GM23338 (cell line): ENCODE results near the gene NEK7. TPM values are rescaled to one million over a fixed set of nuclear protein-coding genes. Genes with fewer than 3 reads are reported as not detected.

Experiments
- ATAC-seq: fragments of 200-7000 bp; cut with Tn5 transposase; 3 replicates; pipeline ENCODE4 v1.9.1; 2020
- DNase-seq: peaks from one replicate; pipeline ENCODE4 v3.0.0-alpha.2; 2015; ENCODE audit warnings: low spot score
- H2AFZ ChIP-seq: fragments of 200-600 bp; sonication (generic); 2 replicates; pipeline ENCODE4 v1.8.0; 2016; ENCODE audit warnings: antibody characterized with exemption, mild to moderate bottlenecking, moderate library complexity
- H3F3A ChIP-seq: fragments of 200-600 bp; sonication (generic); replicated peaks from 2 replicates; pipeline ENCODE4 v1.8.0; 2017; ENCODE audit warnings: antibody characterized with exemption, mixed run types, low read depth
- H3K27ac ChIP-seq: fragments of 200-600 bp; sonication (generic); 2 replicates; pipeline ENCODE4 v1.6.1; 2016; ENCODE audit warnings: low read depth
- H3K27me3 ChIP-seq: fragments of 200-600 bp; sonication (generic); 2 replicates; pipeline ENCODE4 v1.8.0; 2016; ENCODE audit warnings: mild to moderate bottlenecking, mixed run types, moderate library complexity; ENCODE audit not compliant: insufficient read depth
- H3K36me3 ChIP-seq: fragments of 200-600 bp; sonication (generic); 2 replicates; pipeline ENCODE4 v1.8.0; 2016; ENCODE audit warnings: mild to moderate bottlenecking; ENCODE audit not compliant: insufficient read depth
- H3K4me1 ChIP-seq: fragments of 200-600 bp; sonication (generic); 2 replicates; pipeline ENCODE4 v1.8.0; 2016; ENCODE audit warnings: mild to moderate bottlenecking, moderate library complexity; ENCODE audit not compliant: insufficient read depth
- H3K4me2 ChIP-seq: fragments of 200-600 bp; sonication (generic); 2 replicates; pipeline ENCODE4 v1.7.1; 2017; ENCODE audit warnings: mixed run types
- H3K4me3 ChIP-seq: fragments of 200-600 bp; sonication (generic); 2 replicates; pipeline ENCODE4 v1.6.1; 2016; ENCODE audit warnings: mixed run types
- H3K79me2 ChIP-seq: fragments of 200-600 bp; sonication (generic); replicated peaks from 2 replicates; pipeline ENCODE4 v1.8.0; 2017; ENCODE audit warnings: mild to moderate bottlenecking; ENCODE audit not compliant: insufficient read depth
- H3K9me2 ChIP-seq: fragments of 200-600 bp; sonication (generic); 2 replicates; pipeline ENCODE4 v1.8.0; 2017; ENCODE audit not compliant: insufficient read depth
- H4K20me1 ChIP-seq: fragments of 200-600 bp; sonication (generic); replicated peaks from 2 replicates; pipeline ENCODE4 v1.8.0; 2017; ENCODE audit warnings: mild to moderate bottlenecking; ENCODE audit not compliant: insufficient read depth
- H3K27ac Mint-ChIP-seq: 2 replicates; pipeline ENCODE4 v1.8.0; 2020; ENCODE audit warnings: inconsistent platforms, mild to moderate bottlenecking, moderate library complexity, mixed read lengths
- H3K27me3 Mint-ChIP-seq: 3 replicates; pipeline ENCODE4 v1.8.0; 2022; ENCODE audit warnings: low read depth, mild to moderate bottlenecking, moderate library complexity, mixed read lengths, inconsistent platforms; ENCODE audit not compliant: insufficient read depth, poor library complexity
- H3K36me3 Mint-ChIP-seq: 3 replicates; pipeline ENCODE4 v1.8.0; 2021; ENCODE audit warnings: low read depth, mild to moderate bottlenecking, inconsistent platforms, moderate library complexity, mixed read lengths
- H3K4me1 Mint-ChIP-seq: 3 replicates; pipeline ENCODE4 v1.8.0; 2020; ENCODE audit warnings: mild to moderate bottlenecking, inconsistent platforms, mixed read lengths
- H3K4me3 Mint-ChIP-seq: 3 replicates; pipeline ENCODE4 v1.8.0; 2021; ENCODE audit warnings: moderate library complexity, mild to moderate bottlenecking, inconsistent platforms, mixed read lengths
- H3K9me3 Mint-ChIP-seq: 3 replicates; pipeline ENCODE4 v1.8.0; 2020; ENCODE audit warnings: moderate library complexity, mild to moderate bottlenecking, inconsistent platforms, mixed read lengths
- CREB1 ChIP-seq: fragments of 250-450 bp; sonication (Bioruptor Pico); IDR thresholded peaks from 2 replicates; pipeline ENCODE4 v1.5.0; 2020; ENCODE audit warnings: low read depth, mild to moderate bottlenecking, moderate library complexity
- CTCF ChIP-seq, 2 experiments: fragments of 200-600 bp in 1 of 2; sonication (generic) in 1 of 2; conservative IDR thresholded peaks; 2 replicates each; pipeline versions ENCODE4 v1.5.1 to v1.6.1; 2016 to 2017; ENCODE audit warnings: antibody characterized with exemption in 2 of 2, low read depth in 2 of 2, mild to moderate bottlenecking in 2 of 2, moderate library complexity in 1 of 2
- EZH2 ChIP-seq: fragments of 200-600 bp; sonication (generic); IDR thresholded peaks from one replicate; pipeline ENCODE4 v1.8.0; 2017; ENCODE audit warnings: antibody characterized with exemption, mild to moderate bottlenecking, low read depth; ENCODE audit not compliant: unreplicated experiment
- EZH2phosphoT487 ChIP-seq: fragments of 200-600 bp; sonication (generic); IDR thresholded peaks from one replicate; pipeline ENCODE4 v1.8.1; 2018; ENCODE audit warnings: antibody characterized with exemption; ENCODE audit not compliant: unreplicated experiment
- JUNB ChIP-seq: IDR thresholded peaks from one replicate; pipeline ENCODE4 v1.6.1; 2016; ENCODE audit warnings: antibody characterized with exemption; ENCODE audit not compliant: unreplicated experiment
- POLR2AphosphoS5 ChIP-seq: IDR thresholded peaks from 2 replicates; pipeline ENCODE4 v1.6.1; 2016; ENCODE audit warnings: antibody characterized with exemption, low read depth
- STAT1 ChIP-seq: IDR thresholded peaks from one replicate; pipeline ENCODE4 v1.6.1; 2016; ENCODE audit warnings: antibody characterized with exemption; ENCODE audit not compliant: unreplicated experiment
- ZNF114 ChIP-seq: fragments of 250-450 bp; sonication (Bioruptor Pico); IDR thresholded peaks from 2 replicates; pipeline ENCODE4 v1.5.0; 2020; ENCODE audit warnings: mild to moderate bottlenecking, moderate library complexity
- ZNF331 ChIP-seq: fragments of 250-450 bp; sonication (Bioruptor Pico); IDR thresholded peaks from 2 replicates; pipeline ENCODE4 v1.5.0; 2020; ENCODE audit warnings: low read depth, mild to moderate bottlenecking, moderate library complexity
- ZNF462 ChIP-seq: fragments of 250-450 bp; sonication (Bioruptor Pico); IDR thresholded peaks from 2 replicates; pipeline ENCODE4 v1.5.0; 2020; ENCODE audit warnings: mild to moderate bottlenecking, moderate library complexity
- polyA plus RNA-seq: library from polyadenylated mRNA; unstranded; fragments of >200 nt; fragmentation: Nextera tagmentation; extraction: Ambion mirVana; gene quantifications from 2 replicates; pipeline ENCODE4 v1.2.1, GENCODE V29; 2016
- total RNA-seq: library from RNA; depleted of rRNA; stranded (reverse); fragments of >200 nt; shearing (Covaris generic); gene quantifications from 2 replicates; pipeline ENCODE4 v1.2.3, GENCODE V29; 2014
- TF ChIP-seq, protein P1 (sequence below): IDR thresholded peaks from 2 replicates; pipeline ENCODE4 v1.6.1; 2016; ENCODE audit warnings: antibody characterized with exemption
- TF ChIP-seq, protein P2 (sequence below): IDR thresholded peaks from one replicate; pipeline ENCODE4 v1.6.1; 2018; ENCODE audit warnings: antibody characterized with exemption; ENCODE audit not compliant: unreplicated experiment

NEK7 gene
- total and polyA plus RNA-seq, 2 experiments from 2014 or later: 4.8 to 15.3 TPM

GRCh38 chr1:198121056-198121826 is 35.6 kb upstream of the NEK7 start:
- Histone ChIP-seq H3F3A (no peaks in the 10 kb centered on the region), H2AFZ (no peak overlapping the region), H3K27ac (no peak overlapping the region), H3K27me3 (no peaks in the 10 kb centered on the region), H3K4me2 (no peak overlapping the region), H3K4me1 (no peaks in the 10 kb centered on the region), H4K20me1 (no peaks in the 10 kb centered on the region), H3K4me3 (no peak overlapping the region), H3K9me2 (no peaks in the 10 kb centered on the region; the same call in 1 of the 2 replicates), H3K79me2 (no peaks in the 10 kb centered on the region), H3K36me3 (no peaks in the 10 kb centered on the region)
- no peaks in the 10 kb centered on the region for H3K9me3 Mint-ChIP-seq
- H3K4me3 Mint-ChIP-seq: no peak overlapping the region
- H3K27ac Mint-ChIP-seq: no peak overlapping the region
- H3K36me3 Mint-ChIP-seq: no peaks in the 10 kb centered on the region
- peaks cover 1% of the 10 kb centered on the region for H3K27me3 Mint-ChIP-seq
- DNase-seq (no peak), ATAC-seq (no peak)
- TF ChIP-seq ZNF114 (CRISPR knock-in tag) (no peak), CREB1 (CRISPR knock-in tag) (no peak), JUNB (no peak), POLR2AphosphoS5 (no peak), EZH2 (no peak), STAT1 (no peak), ZNF331 (no peak), CTCF (conservative IDR thresholded peaks at IDR 0.05; ENCODE audit: low read depth in 2 of 2) (no peak), ZNF462 (CRISPR knock-in tag) (no peak), EZH2phosphoT487 (no peak)
- TF ChIP-seq, protein P1, sequence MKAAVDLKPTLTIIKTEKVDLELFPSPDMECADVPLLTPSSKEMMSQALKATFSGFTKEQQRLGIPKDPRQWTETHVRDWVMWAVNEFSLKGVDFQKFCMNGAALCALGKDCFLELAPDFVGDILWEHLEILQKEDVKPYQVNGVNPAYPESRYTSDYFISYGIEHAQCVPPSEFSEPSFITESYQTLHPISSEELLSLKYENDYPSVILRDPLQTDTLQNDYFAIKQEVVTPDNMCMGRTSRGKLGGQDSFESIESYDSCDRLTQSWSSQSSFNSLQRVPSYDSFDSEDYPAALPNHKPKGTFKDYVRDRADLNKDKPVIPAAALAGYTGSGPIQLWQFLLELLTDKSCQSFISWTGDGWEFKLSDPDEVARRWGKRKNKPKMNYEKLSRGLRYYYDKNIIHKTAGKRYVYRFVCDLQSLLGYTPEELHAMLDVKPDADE: no peak
- TF ChIP-seq, protein P2, sequence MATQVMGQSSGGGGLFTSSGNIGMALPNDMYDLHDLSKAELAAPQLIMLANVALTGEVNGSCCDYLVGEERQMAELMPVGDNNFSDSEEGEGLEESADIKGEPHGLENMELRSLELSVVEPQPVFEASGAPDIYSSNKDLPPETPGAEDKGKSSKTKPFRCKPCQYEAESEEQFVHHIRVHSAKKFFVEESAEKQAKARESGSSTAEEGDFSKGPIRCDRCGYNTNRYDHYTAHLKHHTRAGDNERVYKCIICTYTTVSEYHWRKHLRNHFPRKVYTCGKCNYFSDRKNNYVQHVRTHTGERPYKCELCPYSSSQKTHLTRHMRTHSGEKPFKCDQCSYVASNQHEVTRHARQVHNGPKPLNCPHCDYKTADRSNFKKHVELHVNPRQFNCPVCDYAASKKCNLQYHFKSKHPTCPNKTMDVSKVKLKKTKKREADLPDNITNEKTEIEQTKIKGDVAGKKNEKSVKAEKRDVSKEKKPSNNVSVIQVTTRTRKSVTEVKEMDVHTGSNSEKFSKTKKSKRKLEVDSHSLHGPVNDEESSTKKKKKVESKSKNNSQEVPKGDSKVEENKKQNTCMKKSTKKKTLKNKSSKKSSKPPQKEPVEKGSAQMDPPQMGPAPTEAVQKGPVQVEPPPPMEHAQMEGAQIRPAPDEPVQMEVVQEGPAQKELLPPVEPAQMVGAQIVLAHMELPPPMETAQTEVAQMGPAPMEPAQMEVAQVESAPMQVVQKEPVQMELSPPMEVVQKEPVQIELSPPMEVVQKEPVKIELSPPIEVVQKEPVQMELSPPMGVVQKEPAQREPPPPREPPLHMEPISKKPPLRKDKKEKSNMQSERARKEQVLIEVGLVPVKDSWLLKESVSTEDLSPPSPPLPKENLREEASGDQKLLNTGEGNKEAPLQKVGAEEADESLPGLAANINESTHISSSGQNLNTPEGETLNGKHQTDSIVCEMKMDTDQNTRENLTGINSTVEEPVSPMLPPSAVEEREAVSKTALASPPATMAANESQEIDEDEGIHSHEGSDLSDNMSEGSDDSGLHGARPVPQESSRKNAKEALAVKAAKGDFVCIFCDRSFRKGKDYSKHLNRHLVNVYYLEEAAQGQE: no peak
- no peaks in the 10 kb centered on the region for H3K4me1 Mint-ChIP-seq
